ENCODE data around the gene C19orf85.
A peak's percentile ranks its signal among the peaks of the same experiment; 100 is the strongest.
"Not testable (repeated sequence)": the region's sequence is repeated elsewhere in the genome, so short reads cannot be mapped to it uniquely, and the experiment has no call there.

Gene C19orf85

GRCh38 chr19:55451163-55451964 lies 13.2 kb downstream of the C19orf85 start:
- Histone ChIP-seq H3K9me3 (ENCODE audit: low read length) (no peaks in the 10 kb centered on the region), H3K9ac (ENCODE audit: low read length) (no peak overlapping the region), H3K27me3 (ENCODE audit: control insufficient read depth in 1 of 2, insufficient read depth in 2 of 2, low read length in 2 of 2) (peaks cover 37 to 45% of the 10 kb centered on the region in 2 donors), H3K4me1 (ENCODE audit: insufficient read depth, low read length) (peaks cover 6% of the 10 kb centered on the region), H3K36me3 (ENCODE audit: insufficient read depth, low read length) (peaks cover 10% of the 10 kb centered on the region), H3K4me3 (ENCODE audit: low read depth in 1 of 2, low read length in 2 of 2) (peak overlapping the region in 1 of 2 donors; percentile 7), H3K27ac (ENCODE audit: low read depth, low read length) (no peak overlapping the region)

- Histone ChIP-seq H3K36me3 (ENCODE audit: insufficient read depth, low read length) (peaks cover 4% of the 10 kb centered on the region), H3K9ac (ENCODE audit: low read length) (no peak overlapping the region), H3K27me3 (ENCODE audit: control insufficient read depth in 1 of 2, insufficient read depth in 2 of 2, low read length in 2 of 2) (peaks cover 41 to 55% of the 10 kb centered on the region in 2 donors), H3K4me1 (ENCODE audit: insufficient read depth, low read length) (peaks cover 6% of the 10 kb centered on the region), H3K4me3 (ENCODE audit: low read depth in 1 of 2, low read length in 2 of 2) (no peak overlapping the region), H3K27ac (ENCODE audit: low read depth, low read length) (no peak overlapping the region), H3K9me3 (ENCODE audit: low read length) (no peaks in the 10 kb centered on the region)
Measured at GRCh38 chr19:55449469-55449868, 15.1 kb downstream of the C19orf85 start.

GRCh38 chr19:55448175-55448490 lies 16.4 kb downstream of the C19orf85 start:
- peaks cover 47 to 68% of the 10 kb centered on the region in 2 donors for H3K27me3 ChIP-seq (ENCODE audit: control insufficient read depth in 1 of 2, insufficient read depth in 2 of 2, low read length in 2 of 2)
- H3K4me3 ChIP-seq (ENCODE audit: low read depth in 1 of 2, low read length in 2 of 2); H3K36me3 ChIP-seq (ENCODE audit: insufficient read depth, low read length); H3K4me1 ChIP-seq (ENCODE audit: insufficient read depth, low read length); H3K27ac ChIP-seq (ENCODE audit: low read depth, low read length); H3K9me3 ChIP-seq (ENCODE audit: low read length); H3K9ac ChIP-seq (ENCODE audit: low read length): not testable (repeated sequence)

- no peak overlapping the region for H3K4me3 ChIP-seq (ENCODE audit: low read depth in 1 of 2, low read length in 2 of 2)
- H3K36me3 ChIP-seq (ENCODE audit: insufficient read depth, low read length), result no peaks in the 10 kb centered on the region
- no peak overlapping the region for H3K9ac ChIP-seq (ENCODE audit: low read length)
- H3K27me3 ChIP-seq (ENCODE audit: control insufficient read depth in 1 of 2, insufficient read depth in 2 of 2, low read length in 2 of 2), result peaks cover 47 to 68% of the 10 kb centered on the region in 2 donors
- H3K4me1 ChIP-seq (ENCODE audit: insufficient read depth, low read length), result peaks cover 6% of the 10 kb centered on the region
- H3K9me3 ChIP-seq (ENCODE audit: low read length), result no peaks in the 10 kb centered on the region
- no peak overlapping the region for H3K27ac ChIP-seq (ENCODE audit: low read depth, low read length)
Measured at GRCh38 chr19:55447421-55448174, 17.0 kb downstream of the C19orf85 start.

GRCh38 chr19:55446060-55446459 lies 18.5 kb downstream of the C19orf85 start:
- Histone ChIP-seq H3K36me3 (ENCODE audit: insufficient read depth, low read length) (no peaks in the 10 kb centered on the region), H3K27ac (ENCODE audit: low read depth, low read length) (no peak overlapping the region), H3K9me3 (ENCODE audit: low read length) (no peaks in the 10 kb centered on the region), H3K4me1 (ENCODE audit: insufficient read depth, low read length) (no peaks in the 10 kb centered on the region), H3K4me3 (ENCODE audit: low read depth in 1 of 2, low read length in 2 of 2) (no peak overlapping the region), H3K27me3 (ENCODE audit: control insufficient read depth in 1 of 2, insufficient read depth in 2 of 2, low read length in 2 of 2) (peaks cover 47 to 67% of the 10 kb centered on the region in 2 donors), H3K9ac (ENCODE audit: low read length) (no peak overlapping the region)

- H3K4me1 ChIP-seq (ENCODE audit: insufficient read depth, low read length), result no peaks in the 10 kb centered on the region
Measured at GRCh38 chr19:55444646-55445045, 19.9 kb downstream of the C19orf85 start.

GRCh38 chr19:55443824-55444480 lies 20.6 kb downstream of the C19orf85 start:
- no peak overlapping the region for H3K27ac ChIP-seq (ENCODE audit: low read depth, low read length)
- H3K4me3 ChIP-seq (ENCODE audit: low read depth in 1 of 2, low read length in 2 of 2), result no peak overlapping the region
- no peaks in the 10 kb centered on the region for H3K9me3 ChIP-seq (ENCODE audit: low read length)
- no peaks in the 10 kb centered on the region for H3K4me1 ChIP-seq (ENCODE audit: insufficient read depth, low read length)
- peaks cover 46 to 67% of the 10 kb centered on the region in 2 donors for H3K27me3 ChIP-seq (ENCODE audit: control insufficient read depth in 1 of 2, insufficient read depth in 2 of 2, low read length in 2 of 2)
- H3K36me3 ChIP-seq (ENCODE audit: insufficient read depth, low read length), result no peaks in the 10 kb centered on the region
- no peak overlapping the region for H3K9ac ChIP-seq (ENCODE audit: low read length)

More at GRCh38 chr19:55444646-55445045, 19.9 kb downstream of the C19orf85 start:
- H3K27me3 ChIP-seq (ENCODE audit: control insufficient read depth in 1 of 2, insufficient read depth in 2 of 2, low read length in 2 of 2), result peaks cover 46 to 67% of the 10 kb centered on the region in 2 donors
- no peak overlapping the region for H3K9ac ChIP-seq (ENCODE audit: low read length)
- H3K27ac ChIP-seq (ENCODE audit: low read depth, low read length), result no peak overlapping the region
- H3K4me3 ChIP-seq (ENCODE audit: low read depth in 1 of 2, low read length in 2 of 2), result no peak overlapping the region
- H3K36me3 ChIP-seq (ENCODE audit: insufficient read depth, low read length), result no peaks in the 10 kb centered on the region
- no peaks in the 10 kb centered on the region for H3K9me3 ChIP-seq (ENCODE audit: low read length)

- Histone ChIP-seq H3K27me3 (ENCODE audit: control insufficient read depth in 1 of 2, insufficient read depth in 2 of 2, low read length in 2 of 2) (peaks cover 43 to 70% of the 10 kb centered on the region in 2 donors), H3K9me3 (ENCODE audit: low read length) (no peaks in the 10 kb centered on the region), H3K9ac (ENCODE audit: low read length) (no peak within 1 kb of the TSS), H3K4me3 (ENCODE audit: low read depth in 1 of 2, low read length in 2 of 2) (no peak within 1 kb of the TSS), H3K4me1 (ENCODE audit: insufficient read depth, low read length) (no peaks in the 10 kb centered on the region), H3K36me3 (ENCODE audit: insufficient read depth, low read length) (no peaks in the 10 kb centered on the region), H3K27ac (ENCODE audit: low read depth, low read length) (no peak within 1 kb of the TSS)
Measured at GRCh38 chr19:55443045-55443823, 21.3 kb downstream of the C19orf85 start, which contains the start of gene SHISA7. Gene SHISA7, minus strand, starts transcription at chr19:55443300. Its CDS starts 437 bp downstream, at chr19:55442863.

- Histone ChIP-seq H3K9me3 (ENCODE audit: low read length) (no peaks in the 10 kb centered on the region), H3K4me1 (ENCODE audit: insufficient read depth, low read length) (no peaks in the 10 kb centered on the region), H3K27me3 (ENCODE audit: control insufficient read depth in 1 of 2, insufficient read depth in 2 of 2, low read length in 2 of 2) (peaks cover 45 to 75% of the 10 kb centered on the region in 2 donors), H3K9ac (ENCODE audit: low read length) (no peak overlapping the region), H3K36me3 (ENCODE audit: insufficient read depth, low read length) (no peaks in the 10 kb centered on the region), H3K27ac (ENCODE audit: low read depth, low read length) (no peak overlapping the region), H3K4me3 (ENCODE audit: low read depth in 1 of 2, low read length in 2 of 2) (no peak overlapping the region)
Measured at GRCh38 chr19:55442372-55442961, 22.1 kb downstream of the C19orf85 start.

- H3K9me3 ChIP-seq (ENCODE audit: low read length), result no peaks in the 10 kb centered on the region
- no peaks in the 10 kb centered on the region for H3K4me1 ChIP-seq (ENCODE audit: insufficient read depth, low read length)
- no peak overlapping the region for H3K4me3 ChIP-seq (ENCODE audit: low read depth in 1 of 2, low read length in 2 of 2)
- H3K36me3 ChIP-seq (ENCODE audit: insufficient read depth, low read length), result no peaks in the 10 kb centered on the region
- H3K27me3 ChIP-seq (ENCODE audit: control insufficient read depth in 1 of 2, insufficient read depth in 2 of 2, low read length in 2 of 2), result peaks cover 45 to 80% of the 10 kb centered on the region in 2 donors
- no peak overlapping the region for H3K27ac ChIP-seq (ENCODE audit: low read depth, low read length)
- H3K9ac ChIP-seq (ENCODE audit: low read length), result no peak overlapping the region
Measured at GRCh38 chr19:55441692-55442321, 22.7 kb downstream of the C19orf85 start.
